Endothelial cell of umbilical vein (primary cell): ENCODE measurements around the gene PTGR3.

Experiments
- POLR2A ChIP-seq: IDR thresholded peaks from 2 replicates; pipeline ENCODE4 v1.6.1; 2012; ENCODE audit warnings: low read depth, mild to moderate bottlenecking, control low read depth, low read length
- POLR2AphosphoS5 ChIP-seq: IDR thresholded peaks from 2 replicates; pipeline ENCODE4 v1.6.1; 2012; ENCODE audit warnings: low read depth, mild to moderate bottlenecking, control low read depth, low read length, moderate library complexity; ENCODE audit not compliant: insufficient read depth

DNA sequence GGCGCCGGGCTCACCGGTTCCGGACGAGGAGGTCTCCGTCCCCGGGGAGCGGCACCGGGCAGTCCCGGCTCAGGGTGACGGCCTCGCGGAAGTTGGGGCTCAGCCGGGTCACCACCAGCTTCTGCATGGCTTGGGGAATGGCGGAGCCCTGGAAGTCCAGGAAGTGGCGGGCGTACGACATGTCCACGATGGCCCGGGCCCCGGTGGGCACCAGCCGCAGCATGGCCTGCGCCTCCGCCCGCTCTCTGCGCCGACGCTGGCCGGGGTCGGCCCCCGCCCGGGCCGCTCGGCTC, 157 bp downstream of the PTGR3 start:
- peak; percentile 29 for TF ChIP-seq POLR2A
- no peak for TF ChIP-seq POLR2AphosphoS5
